ENCODE measurements around the gene RALGAPA1. TPM values are rescaled to one million over a fixed set of nuclear protein-coding genes. Genes with fewer than 3 reads are reported as not detected.

RALGAPA1 gene
- total and polyA plus RNA-seq, 2 of the 13 experiments (the other 11 are each of a cell fraction or from before 2014, with no cell fraction given): 65.0 to 89.2 TPM

GRCh38 chr14:35806006-35806907 lies 2.8 kb downstream of the RALGAPA1 start (continued):
- TF ChIP-seq ZNF597 (CRISPR knock-in tag; IDR thresholded peaks at IDR 0.05) (no peak), MXD3 (CRISPR knock-in tag; IDR thresholded peaks at IDR 0.05) (no peak), ZNF737 (CRISPR knock-in tag; IDR thresholded peaks at IDR 0.05; ENCODE audit: borderline replicate concordance) (no peak), SKIL (CRISPR knock-in tag; IDR thresholded peaks at IDR 0.05; ENCODE audit: borderline replicate concordance) (no peak), ZBTB1 (CRISPR knock-in tag; IDR thresholded peaks at IDR 0.05; ENCODE audit: borderline replicate concordance) (no peak), HDAC2 (CRISPR knock-in tag; IDR thresholded peaks at IDR 0.05) (peak; percentile 97), ZNF891 (CRISPR knock-in tag; IDR thresholded peaks at IDR 0.05) (no peak), PBX2 (CRISPR knock-in tag; IDR thresholded peaks at IDR 0.05) (no peak), ZSCAN21 (CRISPR knock-in tag; IDR thresholded peaks at IDR 0.05; ENCODE audit: borderline replicate concordance) (no peak; the same call in 1 of the 2 replicates), KLF12 (CRISPR knock-in tag; IDR thresholded peaks at IDR 0.05; ENCODE audit: borderline replicate concordance) (0 out of 2 replicates have a peak, but pooled peaks have one; percentile 14), KMT2A (CRISPR knock-in tag; IDR thresholded peaks at IDR 0.05) (peak; percentile 64; the same call in 1 of the 2 replicates), ZNF678 (CRISPR knock-in tag; IDR thresholded peaks at IDR 0.05) (no peak), FOXP4 (CRISPR knock-in tag; IDR thresholded peaks at IDR 0.05) (peak; percentile 99), HNRNPK (IDR thresholded peaks at IDR 0.05; ENCODE audit: low read depth, low read length, poor library complexity, severe bottlenecking) (no peak), ZNF543 (CRISPR knock-in tag; IDR thresholded peaks at IDR 0.05) (no peak), JUNB (CRISPR knock-in tag; IDR thresholded peaks at IDR 0.05; ENCODE audit: borderline replicate concordance) (no peak), HNRNPLL (IDR thresholded peaks at IDR 0.05; ENCODE audit: low read depth, low read length, poor library complexity, severe bottlenecking) (no peak), WIZ (CRISPR knock-in tag; IDR thresholded peaks at IDR 0.05) (no peak)
